Stimulated activated naive CD8-positive, alpha-beta T cell treated with anti-CD3 and anti-CD28 coated beads, Interleukin-15, Interleukin-2, amounts not matched to agents 100 ng/mL and 50 ng/mL, for 24 hours (primary cell): ENCODE measurements around the gene HMCN2.

Experiments used
- H3K27ac Mint-ChIP-seq: one replicate; pipeline ENCODE4 v1.8.0; 2021; ENCODE audit warnings: mild to moderate bottlenecking, mixed read lengths
- H3K27me3 Mint-ChIP-seq: one replicate; pipeline ENCODE4 v1.8.0; 2021; ENCODE audit warnings: mixed read lengths
- H3K36me3 Mint-ChIP-seq: one replicate; pipeline ENCODE4 v1.8.0; 2021; ENCODE audit warnings: low read depth, mixed read lengths
- H3K4me1 Mint-ChIP-seq: one replicate; pipeline ENCODE4 v1.8.0; 2021; ENCODE audit warnings: low read depth, mixed read lengths
- H3K4me3 Mint-ChIP-seq: one replicate; pipeline ENCODE4 v1.8.0; 2021; ENCODE audit warnings: mild to moderate bottlenecking, mixed read lengths
- H3K9me3 Mint-ChIP-seq: one replicate; pipeline ENCODE4 v1.8.0; 2021; ENCODE audit warnings: mixed read lengths

HMCN2 gene

GRCh38 chr9:130234340-130235260 lies 31.0 kb upstream of the HMCN2 start:
- no peaks in the 10 kb centered on the region for H3K27me3 Mint-ChIP-seq
- no peaks in the 10 kb centered on the region for H3K9me3 Mint-ChIP-seq
- peaks cover 2% of the 10 kb centered on the region for H3K36me3 Mint-ChIP-seq
- no peak overlapping the region for H3K4me3 Mint-ChIP-seq
- H3K4me1 Mint-ChIP-seq = peaks cover 20% of the 10 kb centered on the region
- H3K27ac Mint-ChIP-seq = no peak overlapping the region

GRCh38 chr9:130235558-130236435 lies 29.8 kb upstream of the HMCN2 start:
- no peak overlapping the region for H3K27ac Mint-ChIP-seq
- no peaks in the 10 kb centered on the region for H3K36me3 Mint-ChIP-seq
- H3K9me3 Mint-ChIP-seq = no peaks in the 10 kb centered on the region
- no peak overlapping the region for H3K4me3 Mint-ChIP-seq
- H3K4me1 Mint-ChIP-seq = peaks cover 32% of the 10 kb centered on the region
- no peaks in the 10 kb centered on the region for H3K27me3 Mint-ChIP-seq

- no peak overlapping the region for H3K4me3 Mint-ChIP-seq
- H3K4me1 Mint-ChIP-seq = peaks cover 34% of the 10 kb centered on the region
- no peaks in the 10 kb centered on the region for H3K9me3 Mint-ChIP-seq
- H3K36me3 Mint-ChIP-seq = no peaks in the 10 kb centered on the region
- H3K27me3 Mint-ChIP-seq = no peaks in the 10 kb centered on the region
- no peak overlapping the region for H3K27ac Mint-ChIP-seq
Observed at GRCh38 chr9:130236436-130236985, 29.0 kb upstream of the HMCN2 start.

GRCh38 chr9:130237076-130237475 lies 28.5 kb upstream of the HMCN2 start:
- H3K9me3 Mint-ChIP-seq = no peaks in the 10 kb centered on the region
- peaks cover 34% of the 10 kb centered on the region for H3K4me1 Mint-ChIP-seq

GRCh38 chr9:130237763-130238524 lies 27.6 kb upstream of the HMCN2 start:
- Mint-ChIP-seq H3K27me3 (peaks cover 3% of the 10 kb centered on the region), H3K27ac (no peak overlapping the region), H3K4me1 (peaks cover 39% of the 10 kb centered on the region), H3K4me3 (no peak overlapping the region), H3K9me3 (no peaks in the 10 kb centered on the region), H3K36me3 (no peaks in the 10 kb centered on the region)

More at GRCh38 chr9:130237076-130237475, 28.5 kb upstream of the HMCN2 start:
- no peaks in the 10 kb centered on the region for H3K27me3 Mint-ChIP-seq
- H3K36me3 Mint-ChIP-seq = no peaks in the 10 kb centered on the region
- no peak overlapping the region for H3K4me3 Mint-ChIP-seq
- no peak overlapping the region for H3K27ac Mint-ChIP-seq

- Mint-ChIP-seq H3K27ac (no peak overlapping the region), H3K9me3 (no peaks in the 10 kb centered on the region), H3K27me3 (peaks cover 4% of the 10 kb centered on the region), H3K36me3 (no peaks in the 10 kb centered on the region), H3K4me3 (no peak overlapping the region), H3K4me1 (peaks cover 41% of the 10 kb centered on the region)
Observed at GRCh38 chr9:130239363-130239695, 26.2 kb upstream of the HMCN2 start.

GRCh38 chr9:130239741-130240241 lies 25.8 kb upstream of the HMCN2 start:
- no peaks in the 10 kb centered on the region for H3K9me3 Mint-ChIP-seq
- no peaks in the 10 kb centered on the region for H3K36me3 Mint-ChIP-seq
- H3K4me3 Mint-ChIP-seq = no peak overlapping the region
- H3K27me3 Mint-ChIP-seq = peaks cover 4% of the 10 kb centered on the region
- H3K27ac Mint-ChIP-seq = peak overlapping the region; percentile 28
- H3K4me1 Mint-ChIP-seq = peaks cover 41% of the 10 kb centered on the region

GRCh38 chr9:130240410-130241197 lies 25.0 kb upstream of the HMCN2 start:
- Mint-ChIP-seq H3K9me3 (no peaks in the 10 kb centered on the region), H3K27ac (peak overlapping the region; percentile 33), H3K4me1 (peaks cover 41% of the 10 kb centered on the region), H3K4me3 (no peak overlapping the region), H3K27me3 (peaks cover 4% of the 10 kb centered on the region), H3K36me3 (no peaks in the 10 kb centered on the region)

- Mint-ChIP-seq H3K4me3 (no peak overlapping the region), H3K9me3 (no peaks in the 10 kb centered on the region), H3K27me3 (peaks cover 4% of the 10 kb centered on the region), H3K27ac (no peak overlapping the region), H3K36me3 (no peaks in the 10 kb centered on the region), H3K4me1 (peaks cover 36% of the 10 kb centered on the region)
Observed at GRCh38 chr9:130241198-130241535, 24.4 kb upstream of the HMCN2 start.

- Mint-ChIP-seq H3K9me3 (no peaks in the 10 kb centered on the region), H3K36me3 (no peaks in the 10 kb centered on the region), H3K4me3 (peak overlapping the region; percentile 54), H3K27me3 (peaks cover 4% of the 10 kb centered on the region), H3K4me1 (peaks cover 36% of the 10 kb centered on the region), H3K27ac (no peak overlapping the region)
Observed at GRCh38 chr9:130242270-130243014, 23.1 kb upstream of the HMCN2 start.

- no peaks in the 10 kb centered on the region for H3K9me3 Mint-ChIP-seq
- H3K4me3 Mint-ChIP-seq = peak overlapping the region; percentile 54
- H3K27ac Mint-ChIP-seq = no peak overlapping the region
- peaks cover 35% of the 10 kb centered on the region for H3K4me1 Mint-ChIP-seq
- no peaks in the 10 kb centered on the region for H3K36me3 Mint-ChIP-seq
- peaks cover 4% of the 10 kb centered on the region for H3K27me3 Mint-ChIP-seq
Observed at GRCh38 chr9:130243015-130243881, 22.3 kb upstream of the HMCN2 start.

GRCh38 chr9:130243882-130244170 lies 21.7 kb upstream of the HMCN2 start:
- no peak overlapping the region for H3K4me3 Mint-ChIP-seq

More at GRCh38 chr9:130243882-130244170, 21.7 kb upstream of the HMCN2 start:
- Mint-ChIP-seq H3K27ac (no peak overlapping the region), H3K9me3 (no peaks in the 10 kb centered on the region), H3K4me1 (peaks cover 29% of the 10 kb centered on the region), H3K36me3 (no peaks in the 10 kb centered on the region), H3K27me3 (peaks cover 7% of the 10 kb centered on the region)
